ENCODE results near the gene HMOX2.
A peak's percentile ranks its signal among the peaks of the same experiment; 100 is the strongest.

HMOX2 gene

GRCh38 chr16:4535627-4536108, 59.5 kb downstream of the HMOX2 start:
- DNase-seq: no peak
- H3K36me3 ChIP-seq: no peaks in the 10 kb centered on the region
- no peak overlapping the region for H3K4me3 ChIP-seq (ENCODE audit: low read depth, low read length)
- no peaks in the 10 kb centered on the region for H3K27me3 ChIP-seq
- no peaks in the 10 kb centered on the region for H3K4me1 ChIP-seq
- H3K9me3 ChIP-seq: no peaks in the 10 kb centered on the region; the same call in 1 of the 2 replicates
- no peak for TF ChIP-seq CTCF (IDR thresholded peaks at IDR 0.05; ENCODE audit: low read depth, low read length)

GRCh38 chr16:4536391-4537106, 60.4 kb downstream of the HMOX2 start:
- Histone ChIP-seq H3K9me3 (no peaks in the 10 kb centered on the region; the same call in 1 of the 2 replicates), H3K4me3 (ENCODE audit: low read depth, low read length) (no peak overlapping the region), H3K27me3 (no peaks in the 10 kb centered on the region), H3K4me1 (no peaks in the 10 kb centered on the region), H3K36me3 (no peaks in the 10 kb centered on the region)
- no peak for DNase-seq
- no peak for TF ChIP-seq CTCF (IDR thresholded peaks at IDR 0.05; ENCODE audit: low read depth, low read length)

- DNase-seq: no peak
- no peak for TF ChIP-seq CTCF (IDR thresholded peaks at IDR 0.05; ENCODE audit: low read depth, low read length)
- Histone ChIP-seq H3K4me3 (ENCODE audit: low read depth, low read length) (peak overlapping the region; percentile 51), H3K27me3 (no peaks in the 10 kb centered on the region), H3K4me1 (no peaks in the 10 kb centered on the region), H3K9me3 (no peaks in the 10 kb centered on the region; the same call in 1 of the 2 replicates), H3K36me3 (no peaks in the 10 kb centered on the region)
These were observed 61.5 kb downstream of the HMOX2 start for GRCh38 chr16:4537376-4538343.

- Histone ChIP-seq H3K9me3 (no peaks in the 10 kb centered on the region; the same call in 1 of the 2 replicates), H3K4me3 (ENCODE audit: low read depth, low read length) (peak within 1 kb of the TSS; percentile 51), H3K4me1 (no peaks in the 10 kb centered on the region), H3K36me3 (no peaks in the 10 kb centered on the region), H3K27me3 (no peaks in the 10 kb centered on the region)
- no peak for TF ChIP-seq CTCF (IDR thresholded peaks at IDR 0.05; ENCODE audit: low read depth, low read length)
- DNase-seq: peak; percentile 96
These were observed 62.4 kb downstream of the HMOX2 start, which contains the start of gene CDIP1 for GRCh38 chr16:4538350-4539235. Gene CDIP1 (minus strand): TSS chr16:4538773. CDS start chr16:4514130, 24,643 bp downstream.

- no peaks in the 10 kb centered on the region for H3K36me3 ChIP-seq
- no peak for DNase-seq
- H3K4me1 ChIP-seq: no peaks in the 10 kb centered on the region
- no peaks in the 10 kb centered on the region; the same call in 1 of the 2 replicates for H3K9me3 ChIP-seq
- TF ChIP-seq CTCF (IDR thresholded peaks at IDR 0.05; ENCODE audit: low read depth, low read length): no peak
- H3K4me3 ChIP-seq (ENCODE audit: low read depth, low read length): no peak overlapping the region
- no peaks in the 10 kb centered on the region for H3K27me3 ChIP-seq
These were observed 63.6 kb downstream of the HMOX2 start for GRCh38 chr16:4539716-4540284.

All from BE2C (cell line).